Thyroid gland (tissue), 4 donors: Measurements from ENCODE around the gene RNF5.

ENCODE experiments used
- CTCF ChIP-seq, 6 experiments: fragments of 200-600 bp in 3 of 6; fragments of 450-650 bp in 3 of 6; sonication (generic) in 3 of 6; IDR thresholded peaks; one replicate each; pipeline ENCODE4 v1.5.1; 2016 to 2019; ENCODE audit warnings: antibody characterized with exemption in 6 of 6, mild to moderate bottlenecking in 2 of 6, inconsistent platforms in 1 of 6, moderate library complexity in 1 of 6
- POLR2A ChIP-seq, 2 donors: fragments of 450-650 bp; IDR thresholded peaks; one replicate each; pipeline ENCODE4 v1.6.1; 2017; ENCODE audit warnings: antibody characterized with exemption in 2 of 2, mild to moderate bottlenecking in 2 of 2, moderate library complexity in 1 of 2

- TF ChIP-seq CTCF (IDR thresholded peaks at IDR 0.05) (no peak), POLR2A (IDR thresholded peaks at IDR 0.05) (no peak)
Observed at GRCh38 chr6:32176476-32177182, 1.6 kb upstream of the RNF5 start.
